Measurements from ENCODE around the gene POLR3K.

GRCh38 chr16:63998-64913 lies 10.8 kb upstream of the POLR3K start:
- no peak for TF ChIP-seq EZH2 (IDR thresholded peaks at IDR 0.05; ENCODE audit: low read length, missing control alignments)
- no peak for TF ChIP-seq CTCF (conservative IDR thresholded peaks at IDR 0.05 in 1 of 2, IDR thresholded peaks at IDR 0.05 in 1 of 2; ENCODE audit: low read depth in 1 of 2, low read length in 2 of 2)

All from fibroblast of lung (primary cell).